ENCODE data around the gene HNRNPLL.

DNA sequence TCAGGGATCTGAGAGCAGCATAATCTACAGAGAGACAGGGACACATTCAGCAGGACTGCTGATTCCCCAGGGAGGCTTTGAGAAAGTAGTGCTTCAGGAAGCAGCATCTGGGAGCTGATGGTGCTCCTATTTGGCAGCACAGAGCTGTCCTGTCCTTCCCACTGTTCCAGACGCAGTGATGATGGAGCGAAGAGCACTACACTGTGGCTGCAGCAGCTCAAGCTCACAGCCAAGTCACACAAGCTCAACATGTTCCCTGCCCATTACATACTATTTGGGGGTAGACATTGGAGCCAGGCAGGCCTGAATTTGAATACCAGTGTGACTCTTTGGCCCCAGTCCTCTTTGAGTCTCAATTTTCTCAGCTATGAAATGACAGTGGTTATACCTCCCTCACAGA lies 48.0 kb upstream of the HNRNPLL start:
- TF ChIP-seq, protein P1, sequence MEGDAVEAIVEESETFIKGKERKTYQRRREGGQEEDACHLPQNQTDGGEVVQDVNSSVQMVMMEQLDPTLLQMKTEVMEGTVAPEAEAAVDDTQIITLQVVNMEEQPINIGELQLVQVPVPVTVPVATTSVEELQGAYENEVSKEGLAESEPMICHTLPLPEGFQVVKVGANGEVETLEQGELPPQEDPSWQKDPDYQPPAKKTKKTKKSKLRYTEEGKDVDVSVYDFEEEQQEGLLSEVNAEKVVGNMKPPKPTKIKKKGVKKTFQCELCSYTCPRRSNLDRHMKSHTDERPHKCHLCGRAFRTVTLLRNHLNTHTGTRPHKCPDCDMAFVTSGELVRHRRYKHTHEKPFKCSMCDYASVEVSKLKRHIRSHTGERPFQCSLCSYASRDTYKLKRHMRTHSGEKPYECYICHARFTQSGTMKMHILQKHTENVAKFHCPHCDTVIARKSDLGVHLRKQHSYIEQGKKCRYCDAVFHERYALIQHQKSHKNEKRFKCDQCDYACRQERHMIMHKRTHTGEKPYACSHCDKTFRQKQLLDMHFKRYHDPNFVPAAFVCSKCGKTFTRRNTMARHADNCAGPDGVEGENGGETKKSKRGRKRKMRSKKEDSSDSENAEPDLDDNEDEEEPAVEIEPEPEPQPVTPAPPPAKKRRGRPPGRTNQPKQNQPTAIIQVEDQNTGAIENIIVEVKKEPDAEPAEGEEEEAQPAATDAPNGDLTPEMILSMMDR (IDR thresholded peaks at IDR 0.05): no peak
- no peak for TF ChIP-seq POLR2A (IDR thresholded peaks at IDR 0.05)
- TF ChIP-seq POLR2AphosphoS5 (IDR thresholded peaks at IDR 0.05): no peak

Measured in gastroesophageal sphincter (tissue), 3 donors.